CD14-positive monocyte (primary cell): Measurements from ENCODE around the gene TMEM87B. TPM values are rescaled to one million over a fixed set of nuclear protein-coding genes. Genes with fewer than 3 reads are reported as not detected.

Source experiments
- DNase-seq, 3 donors: peaks; one replicate each; pipeline ENCODE4 v3.0.0-alpha.2; 2011 to 2022
- H2AFZ ChIP-seq: 2 replicates; pipeline ENCODE4 v1.6.0; 2012; ENCODE audit warnings: mild to moderate bottlenecking, low read depth, low read length, inconsistent platforms; ENCODE audit not compliant: insufficient read depth, poor library complexity, severe bottlenecking
- H3K27ac ChIP-seq, 2 donors: 1 replicate in 1 of 2; 2 replicates in 1 of 2; pipeline ENCODE4 v1.5.1; 2012 to 2013; ENCODE audit warnings: low read length in 2 of 2, control low read depth in 1 of 2, inconsistent platforms in 1 of 2, low read depth in 1 of 2, mild to moderate bottlenecking in 1 of 2
- H3K27me3 ChIP-seq, 2 donors: one replicate each; pipeline versions ENCODE4 v1.6.0 to v1.6.1; 2011 to 2013; ENCODE audit warnings: low read length in 2 of 2; ENCODE audit not compliant: control insufficient read depth in 2 of 2, insufficient read depth in 2 of 2
- H3K36me3 ChIP-seq, 2 donors: replicated peaks in 1 of 2; 1 replicate in 1 of 2; 2 replicates in 1 of 2; pipeline versions ENCODE4 v1.5.1 to v1.6.1; 2012 to 2013; ENCODE audit warnings: low read length in 2 of 2, control low read depth in 1 of 2, inconsistent platforms in 1 of 2, mild to moderate bottlenecking in 1 of 2; ENCODE audit not compliant: insufficient read depth in 2 of 2, control insufficient read depth in 1 of 2
- H3K4me1 ChIP-seq, 2 donors: 1 replicate in 1 of 2; 2 replicates in 1 of 2; pipeline versions ENCODE4 v1.5.1 to v1.6.1; 2012 to 2013; ENCODE audit warnings: low read length in 2 of 2, control low read depth in 1 of 2, inconsistent platforms in 1 of 2, mild to moderate bottlenecking in 1 of 2, moderate library complexity in 1 of 2; ENCODE audit not compliant: insufficient read depth in 2 of 2, control insufficient read depth in 1 of 2
- H3K4me2 ChIP-seq: replicated peaks from 2 replicates; pipeline ENCODE3; 2012; ENCODE audit warnings: low read length, moderate library complexity, mild to moderate bottlenecking; ENCODE audit not compliant: poor library complexity, severe bottlenecking; ENCODE audit errors: extremely low read depth
- H3K4me3 ChIP-seq, 3 experiments: fragments of 200-600 bp in 1 of 3; sonication (generic) in 1 of 3; replicated peaks in 1 of 3; 1 replicate in 2 of 3; 2 replicates in 1 of 3; pipeline ENCODE4 v1.5.1; 2011 to 2013; ENCODE audit warnings: low read length in 3 of 3, mild to moderate bottlenecking in 3 of 3, control low read depth in 2 of 3, low read depth in 2 of 3, inconsistent platforms in 1 of 3, moderate library complexity in 1 of 3
- H3K79me2 ChIP-seq: 2 replicates; pipeline ENCODE4 v1.6.0; 2012; ENCODE audit warnings: mild to moderate bottlenecking, control low read depth, inconsistent platforms, low read length, moderate library complexity; ENCODE audit not compliant: insufficient read depth
- H3K9ac ChIP-seq: 2 replicates; pipeline ENCODE4 v1.6.0; 2017; ENCODE audit warnings: low read length, mild to moderate bottlenecking; ENCODE audit not compliant: insufficient read depth, poor library complexity, severe bottlenecking
- H3K9me3 ChIP-seq, 2 donors: replicated peaks in 1 of 2; 1 replicate in 1 of 2; 2 replicates in 1 of 2; pipeline versions ENCODE4 v1.5.1 to v1.6.1; 2012 to 2013; ENCODE audit warnings: low read length in 2 of 2, control low read depth in 1 of 2; ENCODE audit not compliant: control insufficient read depth in 1 of 2, insufficient read depth in 1 of 2
- H4K20me1 ChIP-seq: 2 replicates; pipeline ENCODE4 v1.6.0; 2012; ENCODE audit warnings: mild to moderate bottlenecking, low read length, control low read depth, moderate library complexity; ENCODE audit not compliant: insufficient read depth
- H3K27ac Mint-ChIP-seq, 7 donors: one replicate each; pipeline ENCODE4 v1.8.0; 2020; ENCODE audit warnings: mild to moderate bottlenecking in 7 of 7, mixed read lengths in 7 of 7, moderate library complexity in 6 of 7, inconsistent platforms in 2 of 7
- H3K27me3 Mint-ChIP-seq, 3 donors: one replicate each; pipeline ENCODE4 v1.8.0; 2021 to 2022; ENCODE audit warnings: low read depth in 3 of 3, mild to moderate bottlenecking in 3 of 3, mixed read lengths in 3 of 3, moderate library complexity in 3 of 3, inconsistent platforms in 1 of 3
- H3K36me3 Mint-ChIP-seq, 2 donors: one replicate each; pipeline ENCODE4 v1.8.0; 2020; ENCODE audit warnings: mixed read lengths in 2 of 2, inconsistent platforms in 1 of 2, mild to moderate bottlenecking in 1 of 2
- H3K4me1 Mint-ChIP-seq: one replicate; pipeline ENCODE4 v1.8.0; 2020; ENCODE audit warnings: mild to moderate bottlenecking, mixed read lengths
- H3K4me3 Mint-ChIP-seq, 2 donors: one replicate each; pipeline ENCODE4 v1.8.0; 2020; ENCODE audit warnings: mild to moderate bottlenecking in 2 of 2, mixed read lengths in 2 of 2, moderate library complexity in 1 of 2
- H3K9me3 Mint-ChIP-seq, 7 donors: one replicate each; pipeline ENCODE4 v1.8.0; 2020 to 2022; ENCODE audit warnings: mixed read lengths in 7 of 7, mild to moderate bottlenecking in 6 of 7, moderate library complexity in 6 of 7, inconsistent platforms in 2 of 7
- CTCF ChIP-seq: fragments of 200-600 bp; IDR thresholded peaks from one replicate; pipeline ENCODE4 v1.8.0; 2022; ENCODE audit warnings: antibody characterized with exemption, mild to moderate bottlenecking
- WGBS: methylation state at CpG from one replicate; pipeline ENCODE4 v1.1.5; 2013; ENCODE audit warnings: missing lambda C conversion rate; ENCODE audit not compliant: insufficient coverage; 5-methylcytosine and 5-hydroxymethylcytosine counted together
- intact Hi-C, 2 donors: fragments of 100-400 bp; cut with micrococcal nuclease; formaldehyde crosslinking; loops; one replicate each; pipeline versions ENCODE4 v1.15.0 to v1.15.1; 2023
- polyA plus RNA-seq, 3 donors: library from polyadenylated mRNA; depleted of rRNA in 1 of 3; unstranded in 2 of 3; stranded (reverse) in 1 of 3; fragments of 300-500 nt in 2 of 3; fragments of >200 nt in 1 of 3; fragmentation: Illumina TruSeq in 2 of 3; gene quantifications; 1 replicate in 2 of 3; 2 replicates in 1 of 3; pipeline ENCODE4 v1.2.3, GENCODE V29; 2012 to 2021

TMEM87B gene
- polyA plus RNA-seq, 3 donors, result 9.1 to 13.4 (median 11.4) TPM

GRCh38 chr2:112150851-112151250 is 95.8 kb downstream of the TMEM87B start:
- Mint-ChIP-seq H3K27me3 (peaks cover 7 to 9% (median 8%) of the 10 kb centered on the region in 3 donors), H3K9me3 (peaks cover 0 to 5% (median 0%) of the 10 kb centered on the region in 7 donors), H3K4me1 (peaks cover 8% of the 10 kb centered on the region), H3K36me3 (no peaks in the 10 kb centered on the region), H3K4me3 (no peak overlapping the region), H3K27ac (no peak overlapping the region)
- Histone ChIP-seq H3K4me3 (no peak overlapping the region), H4K20me1 (no peaks in the 10 kb centered on the region), H3K27me3 (no peaks in the 10 kb centered on the region), H3K9me3 (no peaks in the 10 kb centered on the region), H2AFZ (no peak overlapping the region), H3K4me1 (peaks cover 6 to 7% of the 10 kb centered on the region in 2 donors), H3K4me2 (no peak overlapping the region), H3K36me3 (no peaks in the 10 kb centered on the region), H3K9ac (no peak overlapping the region), H3K27ac (no peak overlapping the region), H3K79me2 (no peaks in the 10 kb centered on the region)
- WGBS, result 96% methylated on average over 9 of the region's 11 CpGs
- intact Hi-C loops, result no loop called here
- no peak for TF ChIP-seq CTCF
- DNase-seq, result no peak

- Histone ChIP-seq H3K27ac (no peak overlapping the region), H4K20me1 (no peaks in the 10 kb centered on the region), H3K4me2 (no peak overlapping the region), H3K4me3 (no peak overlapping the region), H3K4me1 (peaks cover 8 to 10% of the 10 kb centered on the region in 2 donors), H3K79me2 (no peaks in the 10 kb centered on the region), H3K36me3 (no peaks in the 10 kb centered on the region), H3K9ac (no peak overlapping the region), H3K9me3 (no peaks in the 10 kb centered on the region), H2AFZ (no peak overlapping the region), H3K27me3 (no peaks in the 10 kb centered on the region)
- DNase-seq, result no peak
- H3K4me1 Mint-ChIP-seq, result peaks cover 11% of the 10 kb centered on the region
- no peak overlapping the region for H3K4me3 Mint-ChIP-seq
- WGBS, result no CpG with 5 or more reads among the region's 5 CpGs
- peaks cover 5 to 6% (median 6%) of the 10 kb centered on the region in 3 donors for H3K27me3 Mint-ChIP-seq
- H3K9me3 Mint-ChIP-seq, result peaks cover 0 to 5% (median 0%) of the 10 kb centered on the region in 7 donors
- intact Hi-C loops, result no loop called here
- H3K36me3 Mint-ChIP-seq, result no peaks in the 10 kb centered on the region
- no peak overlapping the region for H3K27ac Mint-ChIP-seq
- TF ChIP-seq CTCF, result no peak
Observed at GRCh38 chr2:112151271-112151670, 96.2 kb downstream of the TMEM87B start.
